IPS-18c (cell line): Measurements from ENCODE around the gene WNT1.

Experiments
- H3K4me3 ChIP-seq: 2 replicates; pipeline ENCODE4 v1.7.0; 2013; ENCODE audit warnings: low read depth, mild to moderate bottlenecking, low read length, moderate library complexity; ENCODE audit not compliant: insufficient read depth
- H3K9me3 ChIP-seq: one replicate; pipeline ENCODE4 v1.6.1; 2013; ENCODE audit warnings: mild to moderate bottlenecking, low read length, moderate library complexity; ENCODE audit not compliant: control insufficient read depth, insufficient read depth

The WNT1 gene

GRCh38 chr12:48972952-48973483 is 5.1 kb upstream of the WNT1 start:
- Histone ChIP-seq H3K4me3 (no peak overlapping the region), H3K9me3 (no peaks in the 10 kb centered on the region)

GRCh38 chr12:48973531-48973930 is 4.6 kb upstream of the WNT1 start:
- Histone ChIP-seq H3K9me3 (no peaks in the 10 kb centered on the region), H3K4me3 (no peak overlapping the region)

- H3K4me3 ChIP-seq: no peak overlapping the region
- no peaks in the 10 kb centered on the region for H3K9me3 ChIP-seq
These were observed 4.0 kb upstream of the WNT1 start for GRCh38 chr12:48973941-48974673.

GRCh38 chr12:48977290-48978281 is 536 bp upstream of the WNT1 start:
- Histone ChIP-seq H3K9me3 (no peaks in the 10 kb centered on the region), H3K4me3 (peak overlapping the region; percentile 51; the same call in 1 of the 2 replicates)

GRCh38 chr12:48978741-48979601 is 849 bp downstream of the WNT1 start:
- H3K9me3 ChIP-seq: no peaks in the 10 kb centered on the region
- peak overlapping the region; percentile 51 for H3K4me3 ChIP-seq

GRCh38 chr12:48979602-48980388 is 1.7 kb downstream of the WNT1 start:
- no peaks in the 10 kb centered on the region for H3K9me3 ChIP-seq
- peak overlapping the region; percentile 51 for H3K4me3 ChIP-seq

- peak overlapping the region; percentile 51; the same call in 1 of the 2 replicates for H3K4me3 ChIP-seq
- H3K9me3 ChIP-seq: no peaks in the 10 kb centered on the region
These were observed 2.3 kb downstream of the WNT1 start for GRCh38 chr12:48980389-48980952.

- Histone ChIP-seq H3K9me3 (no peaks in the 10 kb centered on the region), H3K4me3 (peak overlapping the region; percentile 51)
These were observed 3.0 kb downstream of the WNT1 start for GRCh38 chr12:48980953-48981756.

GRCh38 chr12:48981757-48982157 is 3.6 kb downstream of the WNT1 start:
- peak overlapping the region; percentile 51 for H3K4me3 ChIP-seq
- H3K9me3 ChIP-seq: no peaks in the 10 kb centered on the region

GRCh38 chr12:48982397-48983080 is 4.4 kb downstream of the WNT1 start:
- no peaks in the 10 kb centered on the region for H3K9me3 ChIP-seq
- no peak overlapping the region for H3K4me3 ChIP-seq

GRCh38 chr12:48985475-48985897 is 7.4 kb downstream of the WNT1 start:
- no peak overlapping the region; the same call in 1 of the 2 replicates for H3K4me3 ChIP-seq
- H3K9me3 ChIP-seq: no peaks in the 10 kb centered on the region

GRCh38 chr12:48985901-48986300 is 7.8 kb downstream of the WNT1 start:
- H3K4me3 ChIP-seq: no peak overlapping the region; the same call in 1 of the 2 replicates
- H3K9me3 ChIP-seq: no peaks in the 10 kb centered on the region

GRCh38 chr12:48986720-48987291 is 8.7 kb downstream of the WNT1 start:
- no peaks in the 10 kb centered on the region for H3K9me3 ChIP-seq
- H3K4me3 ChIP-seq: no peak overlapping the region

GRCh38 chr12:48988030-48988649 is 10.0 kb downstream of the WNT1 start:
- Histone ChIP-seq H3K4me3 (no peak overlapping the region), H3K9me3 (no peaks in the 10 kb centered on the region)
